Measurements from ENCODE around the gene ELP1. TPM values are rescaled to one million over a fixed set of nuclear protein-coding genes. Genes with fewer than 3 reads are reported as not detected.

The ELP1 gene
- total RNA-seq, 1 experiment from 2014 or later = 29.1 TPM

DNA sequence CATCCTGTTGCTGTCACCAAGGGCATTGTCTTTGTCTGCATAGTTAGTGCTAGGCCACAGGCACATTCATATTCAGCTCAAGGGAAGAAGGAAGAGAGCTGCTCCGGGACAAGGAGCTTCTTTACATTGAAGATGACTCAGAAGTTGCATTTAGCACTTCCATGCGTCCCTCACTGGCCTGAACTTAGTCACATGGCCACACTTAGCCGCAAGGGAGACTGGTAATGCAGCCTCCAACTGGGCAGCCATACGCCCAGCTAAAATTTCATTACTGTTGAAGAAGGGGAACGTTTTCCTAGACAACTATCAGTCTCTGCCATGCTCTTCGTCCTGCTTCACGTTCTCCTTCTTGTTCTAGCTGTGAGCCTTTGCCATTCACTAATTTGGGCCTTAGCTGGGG lies 98.1 kb downstream of the ELP1 start:
- TF ChIP-seq, protein P1, sequence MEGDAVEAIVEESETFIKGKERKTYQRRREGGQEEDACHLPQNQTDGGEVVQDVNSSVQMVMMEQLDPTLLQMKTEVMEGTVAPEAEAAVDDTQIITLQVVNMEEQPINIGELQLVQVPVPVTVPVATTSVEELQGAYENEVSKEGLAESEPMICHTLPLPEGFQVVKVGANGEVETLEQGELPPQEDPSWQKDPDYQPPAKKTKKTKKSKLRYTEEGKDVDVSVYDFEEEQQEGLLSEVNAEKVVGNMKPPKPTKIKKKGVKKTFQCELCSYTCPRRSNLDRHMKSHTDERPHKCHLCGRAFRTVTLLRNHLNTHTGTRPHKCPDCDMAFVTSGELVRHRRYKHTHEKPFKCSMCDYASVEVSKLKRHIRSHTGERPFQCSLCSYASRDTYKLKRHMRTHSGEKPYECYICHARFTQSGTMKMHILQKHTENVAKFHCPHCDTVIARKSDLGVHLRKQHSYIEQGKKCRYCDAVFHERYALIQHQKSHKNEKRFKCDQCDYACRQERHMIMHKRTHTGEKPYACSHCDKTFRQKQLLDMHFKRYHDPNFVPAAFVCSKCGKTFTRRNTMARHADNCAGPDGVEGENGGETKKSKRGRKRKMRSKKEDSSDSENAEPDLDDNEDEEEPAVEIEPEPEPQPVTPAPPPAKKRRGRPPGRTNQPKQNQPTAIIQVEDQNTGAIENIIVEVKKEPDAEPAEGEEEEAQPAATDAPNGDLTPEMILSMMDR (IDR thresholded peaks at IDR 0.05; ENCODE audit: insufficient read depth in 1 of 2, low read depth in 1 of 2, low read length in 1 of 2, severe bottlenecking in 1 of 2, unreplicated experiment in 1 of 2) = no peak
- no peak overlapping the region for H3K4me3 Mint-ChIP-seq (ENCODE audit: unreplicated experiment)
- H3K9me3 Mint-ChIP-seq (ENCODE audit: unreplicated experiment) = no peaks in the 10 kb centered on the region
- H3K27me3 Mint-ChIP-seq (ENCODE audit: insufficient read depth, unreplicated experiment) = peaks cover under 1% of the 10 kb centered on the region
- Histone ChIP-seq H3K4me3 (ENCODE audit: low read depth, low read length) (no peak overlapping the region), H3K4me1 (no peaks in the 10 kb centered on the region; the same call in 1 of the 2 replicates), H3K36me3 (ENCODE audit: control insufficient read depth, insufficient read depth, low read length) (no peaks in the 10 kb centered on the region), H3K9me3 (no peaks in the 10 kb centered on the region), H3K27me3 (replicated peaks; ENCODE audit: control insufficient read depth, insufficient read depth, low read length) (no peaks in the 10 kb centered on the region)
- intact Hi-C loops (cut with micrococcal nuclease; ENCODE audit: unreplicated experiment) = no loop called here
- no peak overlapping the region for H3K27ac Mint-ChIP-seq (ENCODE audit: unreplicated experiment)
- BruUV-seq (replicated peaks) = no TSS peak
- no peaks in the 10 kb centered on the region for H3K36me3 Mint-ChIP-seq (ENCODE audit: insufficient read depth, unreplicated experiment)
- no peak for DNase-seq
- no peaks in the 10 kb centered on the region for H3K4me1 Mint-ChIP-seq (ENCODE audit: low read depth, unreplicated experiment)
- ChIA-PET POLR2A (no interaction called here), CTCF (no interaction called here)

DNA sequence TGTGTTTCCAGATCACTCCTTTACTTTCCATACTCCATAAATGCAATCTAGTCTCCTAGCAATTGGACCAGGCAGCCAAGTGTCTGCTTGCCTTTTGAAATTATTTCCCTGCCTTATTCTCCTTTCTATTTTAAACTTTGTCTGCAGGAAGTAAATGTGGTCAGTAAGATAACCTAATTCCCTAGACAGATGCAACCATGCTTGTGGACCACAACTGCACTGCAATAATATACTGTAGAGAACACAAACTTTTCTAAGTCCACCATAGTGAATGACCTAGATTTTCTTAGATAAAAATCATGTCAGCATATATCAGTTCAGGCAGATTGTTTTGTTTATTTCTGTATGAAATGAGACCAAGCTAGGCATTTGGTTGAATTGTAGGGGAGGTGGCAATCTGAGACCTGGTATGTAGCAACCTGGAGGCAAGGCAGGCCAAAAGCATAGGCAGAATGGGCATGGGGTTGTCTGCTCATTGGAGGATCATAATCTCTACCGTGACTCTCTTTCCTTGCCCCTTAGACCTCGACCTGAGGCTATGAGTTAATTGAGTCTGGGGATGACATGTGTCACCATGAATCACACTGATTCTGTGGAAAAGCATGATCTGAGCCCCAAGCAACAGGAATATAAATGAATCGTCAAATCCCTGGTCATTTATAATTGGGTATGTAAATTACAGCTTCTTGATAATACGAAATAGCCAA lies 98.8 kb downstream of the ELP1 start:
- ChIA-PET CTCF (no interaction called here), POLR2A (no interaction called here)
- intact Hi-C loops (cut with micrococcal nuclease; ENCODE audit: unreplicated experiment) = no loop called here
- no peaks in the 10 kb centered on the region for H3K9me3 ChIP-seq
- H3K4me3 Mint-ChIP-seq (ENCODE audit: unreplicated experiment) = no peak overlapping the region
- H3K4me1 Mint-ChIP-seq (ENCODE audit: low read depth, unreplicated experiment) = no peaks in the 10 kb centered on the region
- no peaks in the 10 kb centered on the region for H3K36me3 ChIP-seq (ENCODE audit: control insufficient read depth, insufficient read depth, low read length)
- no peak for DNase-seq
- H3K36me3 Mint-ChIP-seq (ENCODE audit: insufficient read depth, unreplicated experiment) = no peaks in the 10 kb centered on the region
- H3K4me3 ChIP-seq (ENCODE audit: low read depth, low read length) = no peak overlapping the region
- H3K4me1 ChIP-seq = no peaks in the 10 kb centered on the region; the same call in 1 of the 2 replicates
- no peak overlapping the region for H3K27ac Mint-ChIP-seq (ENCODE audit: unreplicated experiment)
- TF ChIP-seq, protein P1 (IDR thresholded peaks at IDR 0.05; ENCODE audit: insufficient read depth in 1 of 2, low read depth in 1 of 2, low read length in 1 of 2, severe bottlenecking in 1 of 2, unreplicated experiment in 1 of 2) = no peak
- H3K9me3 Mint-ChIP-seq (ENCODE audit: unreplicated experiment) = no peaks in the 10 kb centered on the region
- H3K27me3 Mint-ChIP-seq (ENCODE audit: insufficient read depth, unreplicated experiment) = peaks cover 4% of the 10 kb centered on the region
- BruUV-seq (replicated peaks) = no TSS peak
- H3K27me3 ChIP-seq (replicated peaks; ENCODE audit: control insufficient read depth, insufficient read depth, low read length) = no peaks in the 10 kb centered on the region

DNA sequence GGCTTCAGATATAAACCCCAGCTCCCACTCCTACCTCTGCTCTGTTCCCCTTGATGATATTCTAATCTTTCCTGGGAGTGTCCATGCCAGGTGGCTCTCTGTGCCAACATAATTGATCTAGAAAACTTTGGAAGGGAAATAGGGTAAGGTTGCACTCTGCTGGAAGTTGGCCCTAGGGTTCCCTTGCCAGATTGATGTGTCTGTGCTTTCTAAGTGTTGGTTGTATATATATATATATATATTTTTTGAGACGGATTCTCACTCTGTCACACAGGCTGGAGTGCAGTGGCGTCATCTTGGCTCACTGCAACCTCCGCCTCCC lies 101.8 kb downstream of the ELP1 start:
- H3K9me3 Mint-ChIP-seq (ENCODE audit: unreplicated experiment) = no peaks in the 10 kb centered on the region
- ChIA-PET CTCF (no interaction called here), POLR2A (no interaction called here)
- H3K27me3 Mint-ChIP-seq (ENCODE audit: insufficient read depth, unreplicated experiment) = peaks cover 4% of the 10 kb centered on the region
- no peaks in the 10 kb centered on the region for H3K4me1 Mint-ChIP-seq (ENCODE audit: low read depth, unreplicated experiment)
- Histone ChIP-seq H3K4me3 (ENCODE audit: low read depth, low read length) (no peak overlapping the region), H3K4me1 (no peaks in the 10 kb centered on the region), H3K36me3 (ENCODE audit: control insufficient read depth, insufficient read depth, low read length) (no peaks in the 10 kb centered on the region), H3K27me3 (replicated peaks; ENCODE audit: control insufficient read depth, insufficient read depth, low read length) (no peaks in the 10 kb centered on the region), H3K9me3 (no peaks in the 10 kb centered on the region)
- no peak for DNase-seq
- H3K27ac Mint-ChIP-seq (ENCODE audit: unreplicated experiment) = no peak overlapping the region
- TF ChIP-seq, protein P1 (IDR thresholded peaks at IDR 0.05; ENCODE audit: insufficient read depth in 1 of 2, low read depth in 1 of 2, low read length in 1 of 2, severe bottlenecking in 1 of 2, unreplicated experiment in 1 of 2) = no peak
- H3K36me3 Mint-ChIP-seq (ENCODE audit: insufficient read depth, unreplicated experiment) = no peaks in the 10 kb centered on the region
- intact Hi-C loops (cut with micrococcal nuclease; ENCODE audit: unreplicated experiment) = no loop called here
- BruUV-seq (replicated peaks) = no TSS peak
- no peak overlapping the region for H3K4me3 Mint-ChIP-seq (ENCODE audit: unreplicated experiment)

Measured in Caco-2 (cell line).